K562 (cell line): ENCODE data around the gene TSSK6. TPM values are rescaled to one million over a fixed set of nuclear protein-coding genes. Genes with fewer than 3 reads are reported as not detected.
A peak's percentile ranks its signal among the peaks of the same experiment; 100 is the strongest.

ENCODE experiments used
- ATAC-seq: fragments of 200-7000 bp; cut with Tn5 transposase; 3 replicates; pipeline ENCODE4 v1.9.1; 2020; ENCODE audit warnings: moderate library complexity
- BruUV-seq: library from RNA; stranded (reverse); fragments of 400-500 nt; replicated peaks from 2 replicates; lab custom pipeline; 2021; lab: Mats Ljungman, UMichigan
- CTCF ChIA-PET: fragments of 300-600 bp; formaldehyde crosslinking; extraction: SDS; loops from one replicate; lab custom pipeline; 2021; ENCODE audit warnings: low intra/inter-chr PET ratio; lab: Yijun Ruan, JAX
- POLR2A ChIA-PET: fragments of 300-600, 350-650 bp; sonication (Branson Sonifier 250); formaldehyde crosslinking; extraction: SDS; loops from one replicate; lab custom pipeline; 2021; ENCODE audit warnings: antibody characterized with exemption, inconsistent platforms; lab: Yijun Ruan, JAX
- DNase-seq, 4 experiments: peaks; one replicate each; pipeline versions ENCODE4 v3.0.0 to v3.0.0-alpha.2; 2011 to 2018; ENCODE audit warnings: low spot score in 3 of 4, mixed read lengths in 3 of 4; ENCODE audit errors: extremely low read depth in 1 of 4
- FAIRE-seq: peaks from 2 replicates; lab custom pipeline; 2011; peaks lifted over from hg19 to GRCh38; lab: Jason Lieb, UNC
- H2AFZ ChIP-seq: 2 replicates; pipeline ENCODE4 v1.6.0; 2011; ENCODE audit warnings: low read depth, low read length, control low read depth, inconsistent platforms
- H3K27ac ChIP-seq: fragments of 200-600 bp; 3 replicates; pipeline ENCODE4 v1.8.0; 2011; ENCODE audit warnings: low read depth, mild to moderate bottlenecking, control low read depth, inconsistent platforms, low read length, moderate library complexity, mixed read lengths; ENCODE audit errors: extremely low read depth
- H3K27me3 ChIP-seq, 2 experiments: fragments of 300-600 bp in 1 of 2; 2 replicates in 1 of 2; 3 replicates in 1 of 2; pipeline versions ENCODE4 v1.6.0 to v1.8.0; 2011; ENCODE audit warnings: inconsistent platforms in 2 of 2, low read length in 2 of 2, mild to moderate bottlenecking in 1 of 2, mixed read lengths in 1 of 2, moderate library complexity in 1 of 2; ENCODE audit not compliant: control insufficient read depth in 2 of 2, insufficient read depth in 2 of 2
- H3K36me3 ChIP-seq: fragments of 300-600 bp; 3 replicates; pipeline ENCODE4 v1.8.0; 2011; ENCODE audit warnings: mild to moderate bottlenecking, low read length, inconsistent platforms; ENCODE audit not compliant: control insufficient read depth, insufficient read depth
- H3K4me1 ChIP-seq, 2 experiments: fragments of 200-600 bp in 1 of 2; replicated peaks in 1 of 2; 2 replicates in 1 of 2; 3 replicates in 1 of 2; pipeline versions ENCODE4 v1.5.1 to v1.8.0; 2011; ENCODE audit warnings: inconsistent platforms in 2 of 2, low read length in 2 of 2, mild to moderate bottlenecking in 1 of 2, mixed read lengths in 1 of 2, moderate library complexity in 1 of 2; ENCODE audit not compliant: control insufficient read depth in 2 of 2, insufficient read depth in 2 of 2
- H3K4me2 ChIP-seq: 2 replicates; pipeline ENCODE4 v1.6.1; 2011; ENCODE audit warnings: low read length, control low read depth, inconsistent platforms, mixed read lengths; ENCODE audit not compliant: insufficient read depth
- H3K4me3 ChIP-seq: fragments of 200-600 bp; sonication (generic), shearing (Covaris generic); 2 replicates; pipeline ENCODE4 v1.5.1; 2016; ENCODE audit warnings: control low read depth, inconsistent platforms
- H3K79me2 ChIP-seq: fragments of 200-600 bp; 3 replicates; pipeline ENCODE4 v1.8.0; 2011; ENCODE audit warnings: low read length, inconsistent platforms; ENCODE audit not compliant: control insufficient read depth, insufficient read depth
- H3K9ac ChIP-seq, 2 experiments: 2 replicates each; pipeline versions ENCODE4 v1.6.0 to v1.6.1; 2011; ENCODE audit warnings: low read depth in 2 of 2, low read length in 2 of 2, control low read depth in 1 of 2, inconsistent platforms in 1 of 2, mild to moderate bottlenecking in 1 of 2, mixed read lengths in 1 of 2; ENCODE audit not compliant: insufficient read depth in 1 of 2
- H3K9me1 ChIP-seq: one replicate; pipeline ENCODE4 v1.6.0; 2011; ENCODE audit warnings: inconsistent platforms, mild to moderate bottlenecking, low read length, moderate library complexity; ENCODE audit not compliant: control insufficient read depth, insufficient read depth
- H3K9me3 ChIP-seq: replicated peaks from 2 replicates; pipeline ENCODE4 v1.5.1; 2011; ENCODE audit warnings: low read depth, low read length, inconsistent platforms; ENCODE audit not compliant: control insufficient read depth, insufficient read depth
- H4K20me1 ChIP-seq: replicated peaks from 2 replicates; pipeline ENCODE4 v1.6.1; 2011; ENCODE audit warnings: low read length, inconsistent platforms, mixed read lengths; ENCODE audit not compliant: control insufficient read depth, insufficient read depth
- ARID4B ChIP-seq: sonication (generic); formaldehyde crosslinking; IDR thresholded peaks from 2 replicates; pipeline ENCODE4 v1.8.0; 2022; ENCODE audit warnings: mild to moderate bottlenecking, missing genetic modification reagents
- FOXA3 ChIP-seq, 2 experiments: fragments of 450-650 bp in 1 of 2; sonication (generic) in 1 of 2; formaldehyde crosslinking; IDR thresholded peaks in 1 of 2; conservative IDR thresholded peaks in 1 of 2; 2 replicates each; pipeline versions ENCODE4 v1.4.0 to v1.8.0; 2020 to 2022; ENCODE audit warnings: mild to moderate bottlenecking in 2 of 2, missing genetic modification reagents in 1 of 2
- MAZ ChIP-seq, 2 experiments: fragments of 450-650 bp in 1 of 2; sonication (generic) in 1 of 2; formaldehyde crosslinking; IDR thresholded peaks in 1 of 2; conservative IDR thresholded peaks in 1 of 2; 2 replicates each; pipeline versions ENCODE4 v1.4.0 to v1.5.0; 2020; ENCODE audit warnings: mild to moderate bottlenecking in 1 of 2, missing genetic modification reagents in 1 of 2
- MXD1 ChIP-seq: fragments of 250-450 bp; sonication (Bioruptor Pico); IDR thresholded peaks from 2 replicates; pipeline ENCODE4 v1.8.0; 2021; ENCODE audit warnings: borderline replicate concordance, mild to moderate bottlenecking, moderate library complexity; ENCODE audit not compliant: poor library complexity, severe bottlenecking
- RAD21 ChIP-seq, 2 experiments: fragments of 250-450 bp in 1 of 2; fragments of 450-650 bp in 1 of 2; sonication (Bioruptor Pico) in 1 of 2; formaldehyde crosslinking in 1 of 2; IDR thresholded peaks in 1 of 2; conservative IDR thresholded peaks in 1 of 2; 2 replicates each; pipeline versions ENCODE4 v1.4.0 to v1.8.0; 2020 to 2022; ENCODE audit warnings: mild to moderate bottlenecking in 2 of 2, moderate library complexity in 1 of 2
- TBL1XR1 ChIP-seq, 2 experiments: IDR thresholded peaks; 2 replicates each; pipeline ENCODE4 v1.6.1; 2012; ENCODE audit warnings: improper control_type of control experiment in 2 of 2, low read length in 2 of 2, mild to moderate bottlenecking in 1 of 2
- UBTF ChIP-seq, 2 experiments: IDR thresholded peaks; 2 replicates each; pipeline ENCODE4 v1.6.1; 2012; ENCODE audit warnings: improper control_type of control experiment in 2 of 2, low read depth in 2 of 2, low read length in 2 of 2, borderline replicate concordance in 1 of 2
- ZNF586 ChIP-seq: fragments of 450-650 bp; formaldehyde crosslinking; conservative IDR thresholded peaks from 2 replicates; pipeline ENCODE4 v1.4.0; 2020; ENCODE audit warnings: mild to moderate bottlenecking, moderate library complexity
- WGBS: fragments of 100-300 bp; shearing (Covaris generic); methylation state at CpG from one replicate; pipeline ENCODE4 v1.1.6; 2016; ENCODE audit warnings: low coverage, mixed read lengths; ENCODE audit not compliant: insufficient coverage; ENCODE audit errors: missing lambda C conversion rate; 5-methylcytosine and 5-hydroxymethylcytosine counted together
- in situ Hi-C: fragments of 300-500 bp; cut with MboI; formaldehyde crosslinking; loops from 4 replicates; pipeline ENCODE4 v1.15.0; 2018; ENCODE audit warnings: inconsistent platforms, mixed read lengths
- intact Hi-C: fragments of 100-400 bp; cut with micrococcal nuclease; formaldehyde crosslinking; loops from 2 replicates; pipeline ENCODE4 v1.14.2; 2022
- polyA plus RNA-seq, 8 experiments: library from polyadenylated mRNA; depleted of rRNA in 4 of 8; stranded (reverse) in 5 of 8; unstranded in 3 of 8; fragments of >200 nt; fragmentation: Nextera tagmentation in 2 of 8; fragmentation: Illumina TruSeq in 1 of 8; extraction: Ambion mirVana in 2 of 8; extraction: Trizol in 1 of 8; gene quantifications; 2 replicates each; pipeline versions ENCODE4 v1.2.1 to v1.2.3, GENCODE V29; 2011 to 2014; ENCODE audit warnings: inconsistent platforms in 1 of 8, missing spikeins in 1 of 8
- total RNA-seq, 7 experiments: library from RNA; depleted of rRNA in 6 of 7; stranded (reverse); fragments of >200 nt in 6 of 7; fragmentation: Illumina TruSeq in 2 of 7; extraction: Trizol in 2 of 7; gene quantifications; 2 replicates each; pipeline versions ENCODE4 v1.2.1 to v1.2.3, GENCODE V29; 2011 to 2021; ENCODE audit warnings: low replicate concordance in 1 of 7

Gene TSSK6
- total and polyA plus RNA-seq, 9 of the 15 experiments (the other 6 are each of a cell fraction or from before 2014, with no cell fraction given), result 0.21 to 2.6 (median 1.5) TPM; not detected in 3

- peak in 1 of 2 experiments; percentile 73; a peak in 2 of 4 replicates for TF ChIP-seq MAZ (CRISPR knock-in tag; conservative IDR thresholded peaks at IDR 0.05 in 1 of 2, IDR thresholded peaks at IDR 0.05 in 1 of 2)
- TF ChIP-seq ZNF586, result no peak
- no peak for TF ChIP-seq MXD1 (CRISPR knock-in tag)
- peak in 1 of 2 experiments; percentile 58; a peak in 3 of 4 replicates for TF ChIP-seq RAD21 (CRISPR knock-in tag; conservative IDR thresholded peaks at IDR 0.05 in 1 of 2, IDR thresholded peaks at IDR 0.05 in 1 of 2)
- TF ChIP-seq, all 486 proteins: peak for 6
Measured at GRCh38 chr19:19562665-19563347, 47.5 kb upstream of the TSSK6 start (continued).

- intact Hi-C loops, result loop anchor here (10.0 kb wide), 1 partner anchor 183 kb away; no protein-coding TSS in a partner anchor
- Histone ChIP-seq H3K27me3 (peaks cover 0 to 21% of the 10 kb centered on the region in 2 experiments; a peak in 3 of 5 replicates), H3K9ac (no peak overlapping the region), H2AFZ (no peak overlapping the region), H4K20me1 (peaks cover 7% of the 10 kb centered on the region; the same call in 1 of the 2 replicates), H3K9me1 (no peaks in the 10 kb centered on the region), H3K36me3 (no peaks in the 10 kb centered on the region), H3K4me1 (peaks cover 0 to 19% of the 10 kb centered on the region in 2 experiments; a peak in 2 of 5 replicates), H3K9me3 (no peaks in the 10 kb centered on the region), H3K79me2 (no peaks in the 10 kb centered on the region), H3K4me2 (no peak overlapping the region), H3K27ac (no peak overlapping the region), H3K4me3 (no peak overlapping the region)
- 28% methylated on average over 26 of the region's 26 CpGs for WGBS
- ChIA-PET POLR2A (interaction anchor here (0.6 kb wide), 2 partner anchors 34 to 55 kb away, joined by 3 read pairs; no protein-coding TSS in a partner anchor), CTCF (interaction anchor here (0.5 kb wide), 1 partner anchor 81 kb away, joined by 3 read pairs; no protein-coding TSS in a partner anchor)
- FAIRE-seq (no peak), DNase-seq (no peak), ATAC-seq (no peak)
- in situ Hi-C loops, result no loop called here
- no TSS peak for BruUV-seq
- TF ChIP-seq UBTF (IDR thresholded peaks at IDR 0.05; ENCODE audit: borderline replicate concordance in 1 of 2, low read depth in 2 of 2, low read length in 2 of 2) (no peak), TBL1XR1 (IDR thresholded peaks at IDR 0.05; ENCODE audit: low read length in 2 of 2) (no peak), ARID4B (no peak), FOXA3 (CRISPR knock-in tag; conservative IDR thresholded peaks at IDR 0.05 in 1 of 2, IDR thresholded peaks at IDR 0.05 in 1 of 2) (no peak)
Measured at GRCh38 chr19:19561946-19562664, 46.8 kb upstream of the TSSK6 start.
